HG03575 (cell line): Measurements from ENCODE around the gene NBPF1.
"Not testable (repeated sequence)": the region's sequence is repeated elsewhere in the genome, so short reads cannot be mapped to it uniquely, and the experiment has no call there.

ENCODE experiments used
- ATAC-seq: cut with Tn5 transposase; IDR thresholded peaks from one replicate; pipeline ENCODE4 v1.9.1; 2021; ENCODE audit not compliant: unreplicated experiment, insufficient number of reproducible peaks, low FRiP score; ENCODE audit errors: extremely low read depth

The NBPF1 gene

DNA sequence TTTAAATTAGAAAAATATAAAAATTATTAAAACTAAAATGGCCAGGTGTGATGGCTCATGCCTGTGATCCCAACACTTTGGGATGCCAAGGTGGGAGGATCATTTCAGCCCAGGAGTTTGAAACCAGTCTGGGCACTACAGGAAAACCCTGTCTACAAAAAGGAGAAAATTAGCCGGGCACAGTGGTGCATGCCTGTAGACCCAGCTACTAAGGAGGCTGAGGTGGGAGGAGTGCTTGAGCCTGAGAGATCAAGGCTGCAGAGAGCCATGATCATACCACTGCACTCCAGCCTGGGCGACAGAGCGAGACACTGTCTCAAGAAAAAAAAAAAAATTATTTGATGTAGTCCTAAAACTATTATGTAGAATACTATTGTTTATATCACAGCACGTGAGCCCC lies 3.6 kb downstream of the NBPF1 start:
- not testable (repeated sequence) for ATAC-seq

DNA sequence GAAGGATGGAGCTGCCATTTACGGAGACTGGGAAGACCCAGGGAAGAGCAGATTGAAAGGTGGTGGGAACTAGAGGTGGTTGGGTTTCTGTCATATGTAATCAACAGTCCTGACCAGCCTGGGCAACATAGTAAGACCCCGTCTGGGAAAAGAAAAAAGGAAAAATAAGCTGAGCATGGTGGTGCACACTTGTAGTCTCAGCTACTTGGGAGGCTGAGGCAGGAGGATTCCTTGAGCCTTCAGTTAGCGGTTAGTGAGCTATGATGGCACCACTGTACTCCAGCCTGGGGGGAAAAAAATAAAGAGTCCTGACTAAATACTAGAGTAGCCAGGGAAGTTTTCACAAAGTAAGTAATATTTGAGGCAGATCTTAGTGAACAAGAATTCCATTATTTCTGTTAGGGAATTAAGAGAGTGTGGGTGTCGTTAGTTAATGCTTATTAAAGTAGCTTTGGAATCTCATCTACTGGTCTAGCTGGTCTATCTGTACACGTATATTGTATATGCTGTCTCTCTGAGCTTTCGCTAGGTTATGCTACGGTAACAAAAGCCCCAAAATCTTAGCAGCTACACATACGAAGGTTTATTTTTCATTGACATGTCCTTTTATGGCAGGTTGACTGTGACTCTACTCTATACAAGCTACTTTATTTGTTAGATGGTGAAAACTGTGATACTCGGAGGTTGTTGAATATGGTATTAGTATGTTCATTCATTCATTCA lies 4.4 kb downstream of the NBPF1 start:
- ATAC-seq = no peak

DNA sequence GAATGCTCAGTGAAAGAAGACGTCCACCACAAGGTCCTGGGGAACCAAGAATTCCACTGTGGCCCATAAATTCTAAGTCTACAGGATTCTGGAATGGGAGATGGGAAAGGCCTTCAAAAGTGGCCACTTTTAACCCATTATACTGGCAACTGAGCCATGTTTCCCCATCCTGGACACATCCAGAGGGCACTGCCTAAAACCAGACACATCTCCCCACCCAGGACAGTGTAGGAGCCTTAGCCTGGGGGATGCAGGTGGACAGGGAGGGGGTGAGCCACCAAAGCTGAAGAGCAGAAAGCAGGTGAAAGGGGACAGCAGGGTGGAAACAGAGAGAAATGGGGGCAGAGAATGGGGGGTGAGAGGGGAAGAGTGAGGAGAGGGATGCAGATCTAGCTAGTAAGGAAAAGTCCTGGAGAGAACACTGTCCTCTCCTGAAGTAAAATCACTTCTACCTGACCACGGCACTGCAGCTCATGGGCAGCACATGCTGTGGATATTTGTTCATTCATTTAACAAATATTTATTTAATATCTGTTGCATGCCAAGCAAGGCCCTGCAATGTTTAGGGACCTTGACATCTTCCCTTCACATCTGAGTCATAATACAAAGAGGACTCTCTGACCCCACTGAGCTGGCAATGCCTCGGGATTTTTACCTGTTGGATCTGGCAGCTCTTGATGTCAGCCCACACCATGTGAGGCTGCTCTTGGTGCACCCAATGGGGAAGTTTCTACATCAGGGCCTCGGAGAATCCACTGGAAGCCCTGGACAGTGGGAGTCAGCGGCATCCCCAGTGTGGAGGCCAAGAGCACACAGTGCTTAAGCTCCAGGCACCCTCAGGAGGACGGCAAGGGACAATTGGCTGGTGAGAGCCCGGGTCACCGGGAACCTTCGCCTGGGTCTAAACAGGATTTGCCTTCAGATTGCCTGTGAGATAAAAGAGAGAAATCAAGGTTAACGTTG lies 5.2 kb downstream of the NBPF1 start:
- not testable (repeated sequence) for ATAC-seq

DNA sequence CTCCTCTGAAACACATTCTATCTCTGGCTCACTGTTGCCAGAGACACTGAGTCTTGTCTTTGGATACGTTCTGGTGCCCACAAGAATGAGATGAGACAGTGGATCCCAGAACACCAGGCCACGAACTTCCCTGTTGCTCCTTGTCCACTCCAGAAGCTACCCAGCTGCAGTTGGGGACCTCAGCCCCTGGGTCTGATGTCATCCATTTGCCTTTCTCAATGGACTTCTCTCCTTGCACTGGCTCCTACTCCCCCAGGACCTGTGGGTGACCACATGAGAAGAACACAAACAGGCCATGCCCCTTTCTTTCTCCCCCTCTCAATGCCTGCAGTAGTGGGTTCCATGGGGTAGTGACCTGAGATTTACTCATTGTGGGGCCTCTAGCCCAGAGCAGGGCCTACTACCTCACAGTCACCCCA lies 5.9 kb downstream of the NBPF1 start:
- no peak for ATAC-seq

DNA sequence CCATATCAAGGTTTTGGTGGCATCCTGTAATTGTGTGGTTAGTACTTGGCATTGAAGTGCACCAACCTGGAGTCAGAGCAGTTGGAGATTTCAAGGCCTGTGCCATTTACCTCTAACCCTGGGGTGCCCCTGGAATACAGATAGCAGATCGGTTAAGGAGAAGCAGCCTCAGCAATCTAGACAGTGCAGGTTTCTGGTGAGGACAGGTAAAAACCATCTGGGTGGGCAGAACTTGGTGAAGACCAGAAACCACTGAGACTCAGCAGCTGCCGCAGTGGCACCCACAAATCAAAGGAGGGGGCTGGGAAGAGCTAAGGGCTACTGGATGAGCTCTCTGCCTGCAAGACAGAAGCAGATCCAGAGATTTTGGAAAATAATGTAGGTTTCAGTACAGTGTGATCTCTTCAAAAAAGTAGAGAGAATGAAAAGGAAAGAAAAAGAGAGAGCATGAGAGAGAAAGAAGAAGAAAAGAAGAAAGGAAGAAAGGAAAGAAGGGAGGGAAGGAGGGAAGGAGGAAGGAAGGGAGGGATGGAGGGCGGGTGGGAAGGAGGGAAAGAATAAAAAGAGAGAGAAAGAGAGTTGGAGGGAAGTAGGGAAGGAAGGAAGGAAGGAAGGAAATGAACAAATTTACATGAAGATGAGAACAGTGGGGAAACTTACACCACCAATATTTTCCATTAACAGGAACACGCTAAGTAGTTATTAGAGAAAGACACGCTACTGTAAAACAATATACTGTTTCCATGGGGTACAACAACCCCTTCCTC lies 6.5 kb downstream of the NBPF1 start:
- not testable (repeated sequence) for ATAC-seq

DNA sequence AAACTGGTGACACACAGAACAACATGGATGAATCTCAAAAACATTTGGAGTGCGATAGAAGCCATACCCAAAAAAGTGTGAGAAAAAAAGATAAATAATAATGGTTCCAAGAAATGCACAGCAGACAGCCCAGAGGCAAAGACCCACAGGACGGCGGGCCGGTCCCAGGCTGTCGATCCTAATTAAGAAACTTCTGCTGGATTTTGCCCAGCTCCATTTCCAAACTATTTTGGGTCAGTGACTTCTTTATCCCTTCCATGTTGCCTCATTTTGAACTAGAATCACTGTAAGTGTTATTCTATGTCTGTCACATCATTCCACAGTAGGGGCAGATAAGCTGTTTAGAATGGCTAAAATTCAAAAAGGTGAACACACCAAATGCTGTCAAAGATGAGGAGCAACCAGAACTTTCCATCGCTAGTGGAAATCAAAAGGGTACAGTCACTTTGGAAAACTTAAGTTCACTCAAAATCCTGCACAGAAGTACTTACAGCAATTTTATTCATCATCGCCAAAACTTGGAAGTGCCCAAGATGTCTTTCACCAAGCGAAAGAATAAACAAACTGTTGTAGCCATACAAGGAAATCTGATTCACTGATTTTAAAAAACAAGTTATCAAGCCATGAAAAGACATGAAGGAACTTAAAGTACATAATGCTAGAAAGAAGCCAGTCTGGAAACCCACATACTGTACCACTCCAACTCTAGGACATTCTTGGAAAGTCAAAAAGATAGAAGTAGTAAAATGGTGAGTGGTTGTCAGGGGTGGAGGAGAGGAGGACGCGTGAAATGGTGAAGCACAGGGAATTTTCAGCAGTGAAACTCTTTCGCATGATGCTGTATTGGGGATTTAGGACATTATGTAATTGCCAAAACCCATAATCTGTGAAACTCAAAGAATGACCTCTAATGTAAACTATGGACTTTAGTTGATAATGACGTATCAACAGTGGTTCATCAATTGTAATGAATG lies 7.5 kb downstream of the NBPF1 start:
- ATAC-seq = no peak

DNA sequence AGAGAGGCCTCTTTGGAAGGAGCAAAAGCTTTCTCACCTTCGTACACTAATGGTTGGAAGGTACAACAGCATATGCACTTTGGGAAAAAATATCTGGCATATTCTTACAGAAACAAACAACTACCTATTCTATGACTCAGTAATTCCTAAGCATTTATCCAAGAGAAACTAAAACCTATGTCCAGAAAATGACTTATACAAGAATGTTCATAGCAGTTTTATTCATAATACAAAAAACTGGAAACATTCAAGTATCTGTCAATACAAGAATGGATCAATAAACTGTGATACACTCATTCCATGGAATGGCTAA lies 8.2 kb downstream of the NBPF1 start:
- ATAC-seq = no peak

DNA sequence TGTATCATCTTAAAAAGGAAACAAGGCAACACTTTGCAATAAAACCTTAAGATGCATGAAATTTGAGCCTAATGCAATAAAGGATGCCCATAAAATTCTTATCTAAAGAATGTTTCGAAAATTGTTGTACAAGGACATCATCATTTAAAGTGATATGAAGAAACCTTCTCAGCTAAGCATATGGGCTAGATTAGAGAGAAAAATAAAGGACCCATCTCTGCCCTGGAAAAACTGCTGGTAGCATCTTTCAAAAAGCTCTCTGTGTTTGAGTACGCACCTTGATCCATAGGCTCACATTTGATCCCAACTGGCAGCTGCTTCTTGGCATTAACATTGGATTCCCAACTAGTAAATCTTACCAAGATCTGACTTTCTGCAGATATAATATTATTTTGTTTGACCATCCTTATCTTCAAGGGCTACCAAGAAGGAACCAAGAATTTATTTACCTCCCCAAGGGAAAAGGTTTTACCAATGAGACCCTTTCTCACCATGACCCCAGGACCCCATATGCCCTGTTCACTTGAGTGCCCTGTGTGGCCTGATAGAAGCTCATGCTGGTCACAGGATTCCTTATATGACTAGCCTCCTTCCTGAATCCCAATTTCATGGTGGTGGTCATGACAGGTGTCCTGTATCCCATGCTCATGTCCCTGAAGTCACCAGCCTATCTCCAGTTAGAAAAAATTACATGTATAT lies 8.7 kb downstream of the NBPF1 start:
- not testable (repeated sequence) for ATAC-seq

DNA sequence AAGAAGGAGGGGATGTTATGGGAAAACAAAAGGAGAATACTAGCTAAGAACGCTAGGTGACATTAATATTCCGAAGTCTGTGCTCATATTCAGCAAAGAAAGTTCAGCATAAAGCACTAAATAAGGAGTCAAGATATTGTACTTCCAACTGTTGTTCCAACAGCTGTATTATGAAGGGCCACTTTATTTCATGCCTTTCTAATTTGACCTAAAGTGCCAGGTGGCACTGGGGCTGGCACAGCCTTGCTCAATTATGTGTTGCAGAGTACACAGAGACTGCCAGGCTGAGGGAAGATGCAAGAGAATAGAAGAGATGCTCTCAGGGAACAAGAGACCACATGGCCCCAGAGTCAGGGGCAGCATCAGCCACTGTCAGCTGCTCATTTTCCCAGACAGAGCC lies 9.7 kb downstream of the NBPF1 start:
- ATAC-seq = not testable (repeated sequence)

DNA sequence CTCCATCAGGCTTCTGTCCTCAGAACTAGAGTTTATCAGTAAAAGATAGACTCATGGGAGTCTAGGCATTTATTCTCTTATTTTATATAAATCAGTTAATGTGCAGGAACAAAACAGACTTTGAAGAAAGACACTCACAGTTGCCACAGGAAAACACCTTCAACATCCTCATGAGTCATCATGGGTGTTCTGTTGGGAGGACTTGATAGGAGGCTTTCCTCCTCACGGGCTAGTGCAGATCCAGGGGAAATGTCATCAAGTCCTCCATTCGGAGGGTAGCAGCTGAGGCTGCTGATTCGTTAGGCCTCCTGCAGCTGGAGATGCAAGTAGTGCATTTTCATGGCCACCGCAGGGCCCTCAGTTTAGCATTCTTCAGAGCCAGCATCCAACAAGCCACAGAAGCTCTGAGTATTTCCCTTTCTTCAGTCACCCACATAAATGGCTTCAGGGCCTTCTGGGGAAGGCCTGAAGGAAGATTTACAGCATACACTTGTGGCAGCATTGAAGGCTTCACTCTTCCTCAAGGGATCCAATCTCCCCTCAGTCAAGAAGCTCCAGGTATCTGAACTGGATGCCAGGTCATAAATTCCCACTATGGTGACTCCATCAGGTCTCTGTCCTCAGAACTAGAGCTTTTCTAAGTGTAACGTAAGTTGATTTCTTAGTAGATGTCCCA lies 10.9 kb downstream of the NBPF1 start:
- not testable (repeated sequence) for ATAC-seq

DNA sequence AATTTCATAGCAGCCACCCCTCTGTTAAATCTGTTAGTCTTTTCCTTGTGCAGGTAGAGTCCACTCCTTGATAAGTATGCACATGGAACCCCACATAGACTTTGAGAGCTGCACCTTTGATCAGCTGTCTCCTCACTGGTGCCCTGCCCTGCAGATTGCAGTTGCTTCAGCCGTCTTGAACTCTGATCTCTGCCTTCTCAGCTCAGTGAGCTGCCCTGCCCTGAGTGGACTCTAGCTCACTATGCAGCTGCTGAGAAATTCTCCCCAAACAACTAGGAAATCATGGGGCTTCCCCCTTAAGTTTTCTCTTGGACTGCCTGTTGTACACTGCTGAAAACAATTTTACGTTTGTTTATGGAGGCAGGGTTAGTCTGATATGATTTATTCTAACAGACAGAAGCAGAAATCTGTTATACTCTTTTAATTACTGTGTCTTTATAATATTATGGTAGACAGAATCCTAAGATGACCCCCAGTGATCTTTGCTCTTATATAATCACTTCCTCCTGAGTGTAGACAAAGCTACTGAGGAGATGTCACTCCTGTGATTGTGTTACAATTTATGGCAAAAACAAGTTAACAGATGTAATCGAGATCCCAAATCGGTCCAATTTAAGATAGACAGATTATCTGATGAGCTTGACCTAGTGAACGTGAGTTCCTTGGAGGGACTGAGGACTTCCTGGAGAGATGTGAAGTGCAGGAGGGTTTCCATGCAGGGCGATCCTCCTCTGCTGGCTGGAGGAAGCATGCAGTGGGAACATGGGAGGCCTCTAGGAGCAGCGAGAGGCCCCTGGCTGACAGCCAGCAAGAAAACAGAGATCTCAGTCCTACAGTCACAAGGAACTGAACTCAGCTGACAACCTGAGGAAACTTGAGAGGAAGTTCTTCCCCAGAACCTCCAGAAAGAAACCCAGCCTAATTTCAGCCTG lies 12.2 kb downstream of the NBPF1 start:
- not testable (repeated sequence) for ATAC-seq

DNA sequence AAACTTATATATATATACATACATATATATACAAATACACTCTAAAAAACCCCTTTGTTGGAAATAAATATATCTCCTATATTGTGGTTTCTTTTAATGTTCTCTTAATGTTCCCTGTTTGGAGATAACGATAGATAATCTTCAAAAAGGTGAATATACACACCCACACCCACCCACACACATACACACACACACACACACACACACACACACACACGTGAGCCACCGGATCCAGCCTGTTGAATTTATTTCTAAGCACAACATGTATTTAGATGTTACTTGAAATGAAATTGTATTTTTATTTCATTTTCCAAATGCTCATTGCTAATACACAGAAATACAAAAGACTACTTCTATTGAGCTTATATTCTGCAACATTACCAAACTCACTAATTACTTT lies 14.0 kb downstream of the NBPF1 start:
- ATAC-seq = not testable (repeated sequence)

DNA sequence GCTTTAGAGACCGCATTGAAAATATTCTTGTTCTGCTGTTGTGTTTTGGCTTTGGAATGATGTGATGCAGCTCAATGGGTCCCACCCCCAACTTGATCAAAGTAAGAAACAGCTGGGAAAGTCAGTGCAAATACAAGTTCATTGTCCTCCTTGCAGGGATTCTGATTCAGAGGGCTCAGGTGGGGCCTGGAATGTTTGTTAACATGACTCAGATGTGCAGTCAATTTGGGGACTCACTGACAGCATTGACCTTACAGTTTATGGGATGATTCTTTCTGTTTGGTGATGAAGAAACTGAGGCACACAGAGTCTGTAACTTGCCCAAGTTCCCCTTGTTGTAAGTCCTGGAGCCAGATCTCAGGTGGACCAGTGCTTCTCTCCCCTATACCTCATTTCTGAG lies 18.1 kb downstream of the NBPF1 start:
- ATAC-seq = not testable (repeated sequence)

DNA sequence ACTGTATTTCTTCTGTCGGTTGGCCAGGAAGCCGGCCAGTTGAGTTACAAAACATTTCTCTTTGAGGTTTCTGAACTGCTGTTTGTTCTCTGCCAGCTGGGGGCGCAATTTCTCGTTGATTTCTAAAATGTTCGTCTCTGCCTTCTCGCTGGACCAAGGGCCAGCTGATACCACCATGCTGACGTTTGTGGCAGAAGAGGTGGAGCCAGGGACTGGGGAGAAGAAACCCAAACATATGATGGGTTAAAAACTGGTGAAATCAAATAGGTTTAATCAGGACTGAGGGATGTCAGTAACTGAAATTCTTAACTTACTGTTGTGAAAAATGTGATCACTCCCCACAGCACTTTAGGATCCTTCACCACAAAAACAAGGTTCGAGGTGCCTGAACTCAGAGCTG lies 21.5 kb downstream of the NBPF1 start:
- ATAC-seq = not testable (repeated sequence)

DNA sequence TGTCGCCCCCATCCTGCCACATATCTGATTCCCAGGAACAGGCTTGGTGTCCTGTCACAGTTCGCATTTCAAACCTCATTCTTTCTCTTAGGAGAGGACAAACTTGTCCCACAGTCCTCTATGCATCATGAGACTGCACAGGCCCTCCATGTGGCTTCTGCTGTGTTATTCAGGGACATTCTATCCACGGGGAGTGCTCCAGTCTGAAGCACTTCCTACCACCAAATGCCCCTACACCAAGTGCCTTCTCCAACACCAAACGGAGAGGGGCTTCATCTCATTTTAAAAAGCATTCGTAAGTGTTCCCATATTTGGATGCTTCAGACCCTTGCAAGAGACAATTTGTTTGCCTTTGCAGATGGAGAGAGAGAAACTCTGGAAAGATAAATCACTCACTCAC lies 25.3 kb downstream of the NBPF1 start:
- ATAC-seq = not testable (repeated sequence)

DNA sequence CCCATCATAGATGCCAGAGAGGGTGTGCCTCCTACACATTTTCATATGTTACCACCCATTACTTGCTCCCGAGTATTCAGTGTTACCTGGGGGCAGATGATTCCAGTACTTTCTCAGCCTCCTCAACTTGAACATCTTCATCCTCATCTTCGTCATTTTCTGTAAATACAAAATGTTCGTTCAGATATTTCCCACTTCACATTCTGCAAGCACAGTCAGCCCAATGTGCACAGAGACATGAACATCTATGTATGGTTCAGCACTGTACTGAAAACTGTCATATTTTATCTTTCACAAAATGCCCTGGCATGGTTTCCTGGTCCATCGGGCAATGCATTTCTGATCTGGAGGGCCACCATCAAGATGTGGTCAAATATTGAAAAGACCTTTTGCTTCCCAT lies 25.7 kb downstream of the NBPF1 start:
- ATAC-seq = not testable (repeated sequence)
